ENCODE data around the gene F13B. TPM values are rescaled to one million over a fixed set of nuclear protein-coding genes. Genes with fewer than 3 reads are reported as not detected.
"Not testable (repeated sequence)": the region's sequence is repeated elsewhere in the genome, so short reads cannot be mapped to it uniquely, and the experiment has no call there.

F13B gene
- total and polyA plus RNA-seq, 4 donors = not detected

DNA sequence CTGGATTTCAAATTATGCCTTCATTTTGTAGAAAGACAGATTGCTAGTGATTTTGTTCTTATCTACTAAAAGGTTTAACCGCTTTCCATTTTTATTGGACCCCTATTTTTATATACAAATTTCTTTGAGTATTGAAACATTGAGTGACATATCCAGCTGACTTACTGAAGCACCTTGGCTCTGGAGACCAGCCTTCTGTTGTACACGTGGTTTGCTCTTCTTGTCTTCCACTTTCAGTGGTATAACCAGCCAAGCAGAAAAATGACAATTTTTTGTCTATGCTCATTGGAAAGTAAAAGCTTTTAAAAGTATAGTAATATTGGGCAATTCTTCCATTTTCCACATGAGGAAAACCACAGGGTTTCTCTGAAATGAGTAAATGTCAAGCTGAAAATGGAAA is 4.4 kb downstream of the F13B start:
- H3K27ac ChIP-seq (ENCODE audit: low read depth, low read length) = no peak overlapping the region
- no CpG with 5 or more reads among the region's 2 CpGs for WGBS (ENCODE audit: insufficient coverage)

DNA sequence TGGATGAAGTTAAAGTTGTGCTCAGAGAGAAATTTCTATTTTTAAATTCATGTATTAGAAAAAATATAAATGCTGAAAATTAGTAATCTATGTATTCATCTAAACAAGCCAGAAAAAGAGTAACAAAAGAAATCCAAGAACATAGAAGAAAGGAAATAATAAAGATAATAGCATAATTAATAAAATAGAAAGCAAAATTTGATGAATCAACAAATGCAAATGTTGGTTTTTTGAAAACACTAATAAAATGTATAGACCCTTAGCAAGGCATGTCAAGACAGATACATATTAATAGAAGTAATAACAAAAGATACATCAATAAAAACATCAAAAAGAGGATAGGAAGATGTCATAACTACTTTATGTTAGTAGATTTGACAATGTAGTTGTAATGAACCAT is 18.0 kb downstream of the F13B start:
- H3K4me1 ChIP-seq (ENCODE audit: control insufficient read depth, insufficient read depth, low read length) = no peaks in the 10 kb centered on the region
- no peaks in the 10 kb centered on the region for H3K36me3 ChIP-seq (ENCODE audit: control insufficient read depth, insufficient read depth, low read length)
- H3K9me3 ChIP-seq (ENCODE audit: control insufficient read depth, insufficient read depth, low read length) = no peaks in the 10 kb centered on the region
- DNase-seq (ENCODE audit: low read depth in 4 of 6, low spot score in 6 of 6) = no peak
- H3K27ac ChIP-seq (ENCODE audit: low read depth, low read length) = no peak overlapping the region
- H3K4me3 ChIP-seq (ENCODE audit: low read depth, low read length) = no peak overlapping the region
- H3K27me3 ChIP-seq (ENCODE audit: control insufficient read depth, insufficient read depth, low read length) = no peaks in the 10 kb centered on the region

More for the DNA sequence above, 4.4 kb downstream of the F13B start:
- DNase-seq (ENCODE audit: low read depth in 4 of 6, low spot score in 6 of 6) = no peak
- Histone ChIP-seq H3K36me3 (ENCODE audit: control insufficient read depth, insufficient read depth, low read length) (no peaks in the 10 kb centered on the region), H3K9me3 (ENCODE audit: control insufficient read depth, insufficient read depth, low read length) (no peaks in the 10 kb centered on the region), H3K27me3 (ENCODE audit: control insufficient read depth, insufficient read depth, low read length) (no peaks in the 10 kb centered on the region), H3K4me3 (ENCODE audit: low read depth, low read length) (no peak overlapping the region), H3K4me1 (ENCODE audit: control insufficient read depth, insufficient read depth, low read length) (no peaks in the 10 kb centered on the region)

DNA sequence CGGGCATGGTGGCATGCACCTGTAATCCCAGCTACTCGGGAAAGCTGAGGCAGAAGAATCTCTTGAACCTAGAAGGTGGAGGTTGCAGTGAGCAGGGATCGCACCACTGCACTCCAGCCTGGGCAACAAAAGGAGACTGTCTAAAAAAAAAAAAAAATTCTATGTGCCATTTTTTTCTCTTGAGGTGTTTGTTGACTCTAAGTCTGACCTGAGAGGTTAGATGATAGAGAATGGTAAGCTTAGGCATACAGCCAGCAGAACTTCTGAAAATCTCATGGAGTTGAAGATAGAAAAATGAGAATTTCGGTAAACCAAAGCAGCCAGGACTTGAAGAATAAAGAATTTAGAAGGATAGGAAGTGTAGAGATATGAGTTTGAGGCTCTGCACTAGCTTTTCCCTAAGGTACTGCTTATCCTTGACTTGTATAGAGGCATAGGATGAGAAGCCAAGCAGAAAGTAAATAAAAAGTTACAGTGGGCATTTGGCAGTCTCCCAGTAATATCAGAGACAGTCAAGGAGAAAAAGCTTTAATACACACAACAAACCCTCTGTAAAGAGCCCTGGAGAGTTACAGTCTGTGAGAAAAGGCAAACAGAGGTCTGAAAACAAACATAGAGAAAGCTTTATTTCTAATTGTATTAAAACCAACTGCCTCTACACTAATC is 24.3 kb downstream of the F13B start:
- DNase-seq (ENCODE audit: low read depth in 4 of 6, low spot score in 6 of 6) = no peak
- no peaks in the 10 kb centered on the region for H3K27me3 ChIP-seq (ENCODE audit: control insufficient read depth, insufficient read depth, low read length)
- no peaks in the 10 kb centered on the region for H3K4me1 ChIP-seq (ENCODE audit: control insufficient read depth, insufficient read depth, low read length)
- H3K27ac ChIP-seq (ENCODE audit: low read depth, low read length) = no peak overlapping the region
- WGBS (ENCODE audit: insufficient coverage) = 45% methylated on average over 1 of the region's 4 CpGs
- no peak overlapping the region for H3K4me3 ChIP-seq (ENCODE audit: low read depth, low read length)
- no peaks in the 10 kb centered on the region for H3K36me3 ChIP-seq (ENCODE audit: control insufficient read depth, insufficient read depth, low read length)
- no peaks in the 10 kb centered on the region for H3K9me3 ChIP-seq (ENCODE audit: control insufficient read depth, insufficient read depth, low read length)

DNA sequence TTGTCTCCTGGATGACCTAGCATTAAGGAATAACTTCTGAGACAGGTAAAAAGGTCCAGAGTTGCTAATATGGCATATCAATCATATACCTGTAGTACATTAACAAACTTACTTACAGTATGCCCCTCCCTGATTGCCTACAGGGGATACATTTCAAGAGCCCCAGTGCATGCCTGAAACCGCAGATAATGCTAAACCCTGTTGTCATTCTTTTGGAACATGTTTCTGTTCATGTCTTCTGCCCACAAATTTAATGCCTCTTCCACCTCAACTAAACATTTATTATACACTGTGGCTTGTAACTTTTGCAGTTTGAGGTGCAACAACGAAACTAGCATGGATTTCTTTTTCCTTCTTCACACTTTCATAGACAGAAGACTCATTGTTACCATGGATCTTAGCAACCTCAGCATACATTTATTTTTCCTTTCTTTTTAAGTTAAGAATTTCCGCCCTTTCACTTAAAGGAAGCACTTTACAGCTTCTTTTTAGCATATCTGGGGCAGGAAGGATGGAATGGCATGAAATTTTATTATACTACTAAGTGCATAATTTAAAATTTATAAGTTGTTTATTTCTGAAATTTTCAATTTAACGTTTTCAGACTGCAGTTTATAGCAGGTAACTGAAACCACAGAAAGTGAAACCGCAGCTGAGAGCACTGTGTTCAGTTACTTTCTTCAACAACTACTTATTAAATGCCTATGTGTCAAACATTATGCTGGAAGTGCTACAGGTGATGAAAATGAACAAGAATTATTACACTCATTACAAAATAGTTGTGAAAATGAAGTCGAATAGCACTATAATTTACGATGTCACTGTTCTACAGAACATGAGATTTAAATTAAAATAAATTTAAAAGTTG is 25.3 kb downstream of the F13B start:
- Histone ChIP-seq H3K36me3 (ENCODE audit: control insufficient read depth, insufficient read depth, low read length) (no peaks in the 10 kb centered on the region), H3K27ac (ENCODE audit: low read depth, low read length) (no peak overlapping the region), H3K9me3 (ENCODE audit: control insufficient read depth, insufficient read depth, low read length) (no peaks in the 10 kb centered on the region), H3K27me3 (ENCODE audit: control insufficient read depth, insufficient read depth, low read length) (no peaks in the 10 kb centered on the region), H3K4me1 (ENCODE audit: control insufficient read depth, insufficient read depth, low read length) (no peaks in the 10 kb centered on the region), H3K4me3 (ENCODE audit: low read depth, low read length) (no peak overlapping the region)
- DNase-seq (ENCODE audit: low read depth in 4 of 6, low spot score in 6 of 6) = no peak
- 68% methylated on average over 2 of the region's 7 CpGs for WGBS (ENCODE audit: insufficient coverage)

DNA sequence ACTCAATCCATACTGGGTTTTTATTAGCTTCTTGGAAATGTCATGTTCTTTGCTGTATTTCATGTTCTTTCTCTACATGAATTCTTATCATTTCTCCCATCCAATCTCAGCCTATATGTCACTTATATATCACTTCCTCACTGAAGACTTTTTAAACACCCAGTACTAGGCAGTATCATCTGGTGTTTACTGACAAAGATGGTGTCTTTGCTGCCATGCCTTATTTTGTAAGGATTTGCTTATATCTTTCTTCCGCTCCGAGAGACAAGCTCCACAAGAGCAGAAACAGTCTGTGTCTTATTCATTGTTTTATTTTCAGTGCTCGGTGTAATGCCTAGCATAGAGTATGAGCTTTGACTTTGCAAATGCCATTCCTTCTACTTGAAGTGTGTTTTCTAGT is 30.2 kb downstream of the F13B start:
- DNase-seq (ENCODE audit: low read depth in 4 of 6, low spot score in 6 of 6) = peak in 1 of 6 donors; percentile 38

DNA sequence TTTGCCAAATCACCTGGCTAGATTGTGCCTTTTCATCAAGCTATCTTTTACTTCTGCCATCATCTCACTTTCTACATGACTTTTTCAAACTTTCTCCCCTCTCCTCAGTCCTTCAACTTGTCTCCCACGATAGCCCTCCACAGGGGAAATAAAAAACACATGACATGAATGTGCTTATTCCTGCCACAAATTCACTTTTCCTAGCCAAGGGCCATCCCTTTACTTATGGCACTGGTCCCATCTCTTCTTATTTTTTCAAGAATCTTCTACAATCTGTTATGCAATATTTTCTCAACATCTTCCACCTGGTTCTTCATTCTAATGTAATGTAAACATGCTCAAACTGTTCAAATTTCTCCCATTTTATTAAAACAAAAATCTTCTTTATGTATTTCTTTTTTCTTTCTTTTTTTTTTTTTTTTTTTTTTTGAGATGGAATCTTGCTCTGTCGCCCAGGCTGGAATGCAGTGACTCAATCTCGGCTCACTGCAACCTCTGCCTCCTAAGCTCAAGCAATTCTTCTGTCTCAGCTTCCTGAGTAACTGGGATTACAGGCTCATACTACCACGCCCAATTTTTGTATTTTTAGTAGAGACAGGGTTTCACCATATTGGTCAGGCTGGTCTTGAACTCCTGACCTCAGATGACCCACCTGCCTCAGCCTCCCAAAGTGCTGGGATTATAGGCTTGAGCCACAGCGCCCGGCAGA is 32.3 kb downstream of the F13B start:
- not testable (repeated sequence) for H3K4me3 ChIP-seq (ENCODE audit: low read depth, low read length); H3K36me3 ChIP-seq (ENCODE audit: control insufficient read depth, insufficient read depth, low read length); DNase-seq (ENCODE audit: low read depth in 4 of 6, low spot score in 6 of 6); H3K27ac ChIP-seq (ENCODE audit: low read depth, low read length); H3K9me3 ChIP-seq (ENCODE audit: control insufficient read depth, insufficient read depth, low read length); H3K4me1 ChIP-seq (ENCODE audit: control insufficient read depth, insufficient read depth, low read length); H3K27me3 ChIP-seq (ENCODE audit: control insufficient read depth, insufficient read depth, low read length)
- 89% methylated on average over 4 of the region's 6 CpGs for WGBS (ENCODE audit: insufficient coverage)

More for the DNA sequence above, 30.2 kb downstream of the F13B start:
- no peak overlapping the region for H3K4me3 ChIP-seq (ENCODE audit: low read depth, low read length)
- no peaks in the 10 kb centered on the region for H3K4me1 ChIP-seq (ENCODE audit: control insufficient read depth, insufficient read depth, low read length)
- no peaks in the 10 kb centered on the region for H3K9me3 ChIP-seq (ENCODE audit: control insufficient read depth, insufficient read depth, low read length)
- H3K27ac ChIP-seq (ENCODE audit: low read depth, low read length) = no peak overlapping the region
- no peaks in the 10 kb centered on the region for H3K36me3 ChIP-seq (ENCODE audit: control insufficient read depth, insufficient read depth, low read length)
- no peaks in the 10 kb centered on the region for H3K27me3 ChIP-seq (ENCODE audit: control insufficient read depth, insufficient read depth, low read length)
- WGBS (ENCODE audit: insufficient coverage) = no CpG with 5 or more reads among the region's 3 CpGs

DNA sequence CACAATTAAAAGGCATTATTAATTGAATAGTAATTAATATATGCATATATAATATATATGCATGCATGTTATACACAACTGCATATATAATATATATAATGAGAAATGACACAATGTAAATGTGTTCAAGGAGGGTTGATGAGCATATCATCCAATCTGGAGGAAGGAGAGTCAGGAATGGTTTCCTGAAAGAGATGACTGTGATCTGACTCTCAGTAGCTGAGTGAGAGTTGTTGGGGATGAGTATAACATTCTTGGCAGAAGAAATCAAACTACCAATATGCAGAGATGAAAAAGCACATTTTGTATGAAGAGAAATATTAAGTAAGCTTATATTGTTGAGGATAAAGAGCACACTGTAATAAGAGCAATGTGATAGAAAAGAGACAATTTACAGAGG is 37.3 kb downstream of the F13B start:
- Histone ChIP-seq H3K4me1 (ENCODE audit: control insufficient read depth, insufficient read depth, low read length) (no peaks in the 10 kb centered on the region), H3K36me3 (ENCODE audit: control insufficient read depth, insufficient read depth, low read length) (no peaks in the 10 kb centered on the region), H3K27me3 (ENCODE audit: control insufficient read depth, insufficient read depth, low read length) (no peaks in the 10 kb centered on the region)

DNA sequence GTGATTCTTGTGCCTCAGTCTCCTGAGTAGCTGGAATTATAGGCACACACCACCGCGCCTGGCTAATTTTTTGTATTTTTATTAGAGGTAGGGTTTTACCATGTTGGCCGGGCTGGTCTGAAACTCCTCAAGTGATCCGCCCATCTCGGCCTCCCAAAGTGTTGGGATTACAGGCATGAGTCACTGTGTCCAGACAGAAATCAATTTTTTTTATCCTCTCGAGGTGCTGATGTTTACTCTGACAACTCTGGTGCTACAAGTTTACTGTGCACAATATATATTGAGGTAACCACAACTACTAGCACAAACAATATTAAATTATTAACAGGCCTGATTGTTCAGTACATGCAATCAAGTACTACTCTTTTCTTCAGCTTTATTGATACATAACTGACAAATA is 39.7 kb downstream of the F13B start:
- no peaks in the 10 kb centered on the region for H3K36me3 ChIP-seq (ENCODE audit: control insufficient read depth, insufficient read depth, low read length)
- H3K4me1 ChIP-seq (ENCODE audit: control insufficient read depth, insufficient read depth, low read length) = no peaks in the 10 kb centered on the region
- no peak for DNase-seq (ENCODE audit: low read depth in 4 of 6, low spot score in 6 of 6)
- H3K4me3 ChIP-seq (ENCODE audit: low read depth, low read length) = no peak overlapping the region
- no peak overlapping the region for H3K27ac ChIP-seq (ENCODE audit: low read depth, low read length)
- no peaks in the 10 kb centered on the region for H3K9me3 ChIP-seq (ENCODE audit: control insufficient read depth, insufficient read depth, low read length)
- no peaks in the 10 kb centered on the region for H3K27me3 ChIP-seq (ENCODE audit: control insufficient read depth, insufficient read depth, low read length)
- WGBS (ENCODE audit: insufficient coverage) = 100% methylated on average over 5 of the region's 6 CpGs

More for the DNA sequence above, 37.3 kb downstream of the F13B start:
- no peak for DNase-seq (ENCODE audit: low read depth in 4 of 6, low spot score in 6 of 6)
- Histone ChIP-seq H3K27ac (ENCODE audit: low read depth, low read length) (no peak overlapping the region), H3K4me3 (ENCODE audit: low read depth, low read length) (no peak overlapping the region), H3K9me3 (ENCODE audit: control insufficient read depth, insufficient read depth, low read length) (no peaks in the 10 kb centered on the region)

DNA sequence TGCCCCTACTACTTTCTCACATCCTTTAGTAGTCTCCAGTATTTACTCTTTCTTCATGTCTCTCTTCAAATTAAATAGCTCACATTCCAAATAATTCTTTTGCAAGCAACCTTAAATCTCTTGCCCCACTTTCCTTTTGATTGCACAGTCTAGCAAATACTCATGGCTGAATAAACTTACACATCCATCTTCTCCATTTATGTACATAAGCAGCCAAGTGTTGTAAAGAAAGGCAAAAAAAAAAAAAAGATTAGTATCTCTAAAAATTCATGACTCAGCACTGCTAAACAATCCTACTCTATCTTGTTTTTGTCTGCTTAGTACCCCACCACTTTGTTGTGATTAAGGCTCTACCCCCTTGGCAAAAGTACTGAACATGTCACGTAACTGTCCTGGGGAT is 42.6 kb downstream of the F13B start:
- DNase-seq (ENCODE audit: low read depth in 4 of 6, low spot score in 6 of 6) = no peak
- no peaks in the 10 kb centered on the region for H3K27me3 ChIP-seq (ENCODE audit: control insufficient read depth, insufficient read depth, low read length)
- H3K27ac ChIP-seq (ENCODE audit: low read depth, low read length) = no peak overlapping the region
- WGBS (ENCODE audit: insufficient coverage) = no CpG with 5 or more reads among the region's 1 CpG
- no peaks in the 10 kb centered on the region for H3K9me3 ChIP-seq (ENCODE audit: control insufficient read depth, insufficient read depth, low read length)
- no peak overlapping the region for H3K4me3 ChIP-seq (ENCODE audit: low read depth, low read length)
- no peaks in the 10 kb centered on the region for H3K4me1 ChIP-seq (ENCODE audit: control insufficient read depth, insufficient read depth, low read length)
- H3K36me3 ChIP-seq (ENCODE audit: control insufficient read depth, insufficient read depth, low read length) = no peaks in the 10 kb centered on the region

Measured in spinal cord (tissue), 10 donors.